Measurements from ENCODE around the gene CA6. TPM values are rescaled to one million over a fixed set of nuclear protein-coding genes. Genes with fewer than 3 reads are reported as not detected.

CA6 gene
- total and polyA plus RNA-seq, 2 of the 8 experiments (the other 6 are each of a cell fraction or from before 2014, with no cell fraction given), result not detected

Small RNA genes within 50 kb of the gene (small RNA-seq; reads per million reads assigned to genes)
- gene AL139415.2 (ENCODE audit: insufficient read depth) (not detected), gene RN7SL451P (ENCODE audit: insufficient read depth) (not detected)

Other genes with a start within 250 kb of the CA6 start
- 126 and 142 TPM in 2 replicates for gene RERE, start 128.2 kb upstream of the CA6 start, total RNA-seq (2021; fragmentation: NEBNext Ultra II Directional; extraction: Animal tissue kit (Norgen Biotek cat#: 25700))
- gene RERE, start 128.2 kb upstream of the CA6 start, polyA plus RNA-seq (2011; rRNA removed), result 15.3 and 17.5 TPM in 2 replicates
- 2,080 and 2,117 TPM in 2 replicates for gene ENO1, start 67.2 kb upstream of the CA6 start, total RNA-seq (2021; fragmentation: NEBNext Ultra II Directional; extraction: Animal tissue kit (Norgen Biotek cat#: 25700))
- gene ENO1, start 67.2 kb upstream of the CA6 start, polyA plus RNA-seq (2011; rRNA removed), result 1,763 and 2,059 TPM in 2 replicates
- gene SLC2A7, start 80.6 kb downstream of the CA6 start, total RNA-seq (2021; fragmentation: NEBNext Ultra II Directional; extraction: Animal tissue kit (Norgen Biotek cat#: 25700)), result not detected in 2 replicates
- not detected in 2 replicates for gene SLC2A7, start 80.6 kb downstream of the CA6 start, polyA plus RNA-seq (2011; rRNA removed)
- gene SLC2A5, start 123.8 kb downstream of the CA6 start, total RNA-seq (2021; fragmentation: NEBNext Ultra II Directional; extraction: Animal tissue kit (Norgen Biotek cat#: 25700)), result not detected in 2 replicates
- gene SLC2A5, start 123.8 kb downstream of the CA6 start, polyA plus RNA-seq (2011; rRNA removed), result 0.12 and 0.14 TPM in 2 replicates
- 9.8 and 11.0 TPM in 2 replicates for gene GPR157, start 183.2 kb downstream of the CA6 start, total RNA-seq (2021; fragmentation: NEBNext Ultra II Directional; extraction: Animal tissue kit (Norgen Biotek cat#: 25700))
- gene GPR157, start 183.2 kb downstream of the CA6 start, polyA plus RNA-seq (2011; rRNA removed), result 1.0 and 17.5 TPM in 2 replicates